Right lobe of liver (tissue), 4 donors: ENCODE results near the gene ITPR3.

Experiments
- CTCF ChIP-seq, 4 donors: fragments of 200-600 bp in 3 of 4; fragments of 450-650 bp in 1 of 4; IDR thresholded peaks; one replicate each; pipeline versions ENCODE4 v1.5.1 to v1.8.0; 2016 to 2022; ENCODE audit warnings: antibody characterized with exemption in 4 of 4, mild to moderate bottlenecking in 2 of 4
- POLR2A ChIP-seq: fragments of 450-650 bp; IDR thresholded peaks from one replicate; pipeline ENCODE4 v1.6.1; 2017; ENCODE audit warnings: antibody characterized with exemption, mild to moderate bottlenecking
- donor health status: DM: no; HTN: no; CAD: no.
- donor health status: DM: no; HTN: no; CAD: no.
- donor health status: DM: no; HTN: yes; CAD: no.

- TF ChIP-seq POLR2A (peak; percentile 18), CTCF (IDR thresholded peaks at IDR 0.05) (no peak)
Observed at GRCh38 chr6:33620856-33621710, at the start of gene ITPR3.
